C4-2B (cell line): ENCODE results near the gene TYMP.

Source experiments
- H3K27ac ChIP-seq: fragments of 450-650 bp; 2 replicates; pipeline ENCODE4 v1.5.1; 2017
- ZFX ChIP-seq: fragments of 450-650 bp; IDR thresholded peaks from 2 replicates; pipeline ENCODE4 v1.6.1; 2017
- TF ChIP-seq, protein P1 (sequence below): fragments of 450-650 bp; conservative IDR thresholded peaks from 2 replicates; pipeline ENCODE4 v1.5.1; 2017; ENCODE audit warnings: mild to moderate bottlenecking

The TYMP gene

GRCh38 chr22:50486561-50487289 lies 43.1 kb downstream of the TYMP start, which contains the start of gene MIOX:
Gene MIOX, plus strand, starts transcription at chr22:50486859. Its CDS starts 39 bp downstream, at chr22:50486898.
- peak within 1 kb of the TSS; percentile 24; the same call in 1 of the 2 replicates for H3K27ac ChIP-seq
- no peak for TF ChIP-seq ZFX
- TF ChIP-seq, protein P1, sequence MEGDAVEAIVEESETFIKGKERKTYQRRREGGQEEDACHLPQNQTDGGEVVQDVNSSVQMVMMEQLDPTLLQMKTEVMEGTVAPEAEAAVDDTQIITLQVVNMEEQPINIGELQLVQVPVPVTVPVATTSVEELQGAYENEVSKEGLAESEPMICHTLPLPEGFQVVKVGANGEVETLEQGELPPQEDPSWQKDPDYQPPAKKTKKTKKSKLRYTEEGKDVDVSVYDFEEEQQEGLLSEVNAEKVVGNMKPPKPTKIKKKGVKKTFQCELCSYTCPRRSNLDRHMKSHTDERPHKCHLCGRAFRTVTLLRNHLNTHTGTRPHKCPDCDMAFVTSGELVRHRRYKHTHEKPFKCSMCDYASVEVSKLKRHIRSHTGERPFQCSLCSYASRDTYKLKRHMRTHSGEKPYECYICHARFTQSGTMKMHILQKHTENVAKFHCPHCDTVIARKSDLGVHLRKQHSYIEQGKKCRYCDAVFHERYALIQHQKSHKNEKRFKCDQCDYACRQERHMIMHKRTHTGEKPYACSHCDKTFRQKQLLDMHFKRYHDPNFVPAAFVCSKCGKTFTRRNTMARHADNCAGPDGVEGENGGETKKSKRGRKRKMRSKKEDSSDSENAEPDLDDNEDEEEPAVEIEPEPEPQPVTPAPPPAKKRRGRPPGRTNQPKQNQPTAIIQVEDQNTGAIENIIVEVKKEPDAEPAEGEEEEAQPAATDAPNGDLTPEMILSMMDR: no peak

DNA sequence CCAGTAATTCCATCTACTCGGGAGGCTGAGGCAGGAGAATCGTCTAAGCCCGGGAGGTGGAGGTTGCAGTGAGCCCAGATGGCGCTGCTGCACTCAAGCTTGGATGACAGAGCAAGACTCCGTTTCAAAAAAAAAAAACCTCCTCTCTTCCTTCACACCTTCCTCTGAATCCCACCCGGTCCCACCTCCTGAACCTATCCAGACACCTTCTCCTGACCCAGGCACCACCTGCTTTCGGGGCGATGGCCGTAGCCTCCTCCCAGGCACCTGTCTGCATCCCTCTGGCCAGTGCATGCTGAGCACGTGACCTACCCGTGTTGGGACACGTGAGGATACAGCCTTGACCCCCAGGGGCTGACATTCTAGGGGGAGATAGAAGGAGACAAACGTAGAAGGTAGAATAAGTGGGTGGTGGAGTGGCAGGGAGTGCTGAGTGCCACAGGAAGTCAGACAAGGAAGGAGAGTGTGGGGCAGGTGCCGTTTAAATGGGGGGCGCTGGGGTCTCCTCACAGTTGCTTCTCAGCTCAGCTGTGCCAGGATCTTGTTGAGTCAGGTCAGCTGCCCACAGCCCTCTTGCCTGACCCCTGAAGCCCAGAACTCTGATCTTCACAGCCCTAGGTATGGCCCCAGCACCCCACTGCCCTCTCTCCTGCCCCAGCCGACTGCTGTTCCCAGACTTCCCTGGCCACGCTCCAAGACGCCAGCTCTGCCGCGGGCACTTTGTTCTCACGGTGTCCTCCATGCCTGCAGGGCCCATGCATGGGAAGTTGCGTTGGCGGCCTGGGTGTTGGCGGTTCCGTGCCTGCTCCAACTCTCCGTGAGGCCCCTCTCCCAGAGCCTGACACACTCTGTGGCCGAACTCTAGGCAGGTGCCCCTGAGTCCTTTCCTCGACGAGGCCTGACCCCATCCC lies 44.3 kb downstream of the TYMP start:
- peak overlapping the region; percentile 24; the same call in 1 of the 2 replicates for H3K27ac ChIP-seq
- no peak for TF ChIP-seq ZFX
- TF ChIP-seq, protein P1: no peak

GRCh38 chr22:50483977-50484853 lies 45.6 kb downstream of the TYMP start:
- no peak overlapping the region for H3K27ac ChIP-seq
- TF ChIP-seq ZFX: no peak
- TF ChIP-seq, protein P1: no peak

GRCh38 chr22:50483556-50483955 lies 46.3 kb downstream of the TYMP start:
- TF ChIP-seq, protein P1: no peak
- no peak for TF ChIP-seq ZFX
- no peak overlapping the region for H3K27ac ChIP-seq

DNA sequence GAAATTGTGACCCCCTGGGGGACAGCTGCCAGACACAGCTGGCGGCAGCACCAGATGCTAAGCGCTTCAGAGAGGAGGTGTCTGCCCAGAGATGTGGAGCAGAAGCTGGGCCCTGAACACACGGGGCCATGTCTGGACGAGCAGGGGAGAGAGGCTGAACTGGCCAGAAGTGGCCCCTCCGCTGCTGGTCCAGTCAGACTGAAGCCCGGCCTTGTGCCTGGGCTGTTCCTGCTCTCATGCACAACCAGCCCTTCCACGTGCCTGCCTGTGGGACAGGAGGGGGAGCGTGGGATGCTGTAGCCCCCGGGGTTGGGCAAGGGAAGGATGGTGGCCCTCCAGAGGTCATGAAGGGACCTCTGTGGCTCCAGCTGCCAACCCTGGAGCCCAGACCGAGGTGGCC lies 46.7 kb downstream of the TYMP start:
- TF ChIP-seq, protein P1: no peak
- H3K27ac ChIP-seq: peak overlapping the region; percentile 85; the same call in 1 of the 2 replicates

DNA sequence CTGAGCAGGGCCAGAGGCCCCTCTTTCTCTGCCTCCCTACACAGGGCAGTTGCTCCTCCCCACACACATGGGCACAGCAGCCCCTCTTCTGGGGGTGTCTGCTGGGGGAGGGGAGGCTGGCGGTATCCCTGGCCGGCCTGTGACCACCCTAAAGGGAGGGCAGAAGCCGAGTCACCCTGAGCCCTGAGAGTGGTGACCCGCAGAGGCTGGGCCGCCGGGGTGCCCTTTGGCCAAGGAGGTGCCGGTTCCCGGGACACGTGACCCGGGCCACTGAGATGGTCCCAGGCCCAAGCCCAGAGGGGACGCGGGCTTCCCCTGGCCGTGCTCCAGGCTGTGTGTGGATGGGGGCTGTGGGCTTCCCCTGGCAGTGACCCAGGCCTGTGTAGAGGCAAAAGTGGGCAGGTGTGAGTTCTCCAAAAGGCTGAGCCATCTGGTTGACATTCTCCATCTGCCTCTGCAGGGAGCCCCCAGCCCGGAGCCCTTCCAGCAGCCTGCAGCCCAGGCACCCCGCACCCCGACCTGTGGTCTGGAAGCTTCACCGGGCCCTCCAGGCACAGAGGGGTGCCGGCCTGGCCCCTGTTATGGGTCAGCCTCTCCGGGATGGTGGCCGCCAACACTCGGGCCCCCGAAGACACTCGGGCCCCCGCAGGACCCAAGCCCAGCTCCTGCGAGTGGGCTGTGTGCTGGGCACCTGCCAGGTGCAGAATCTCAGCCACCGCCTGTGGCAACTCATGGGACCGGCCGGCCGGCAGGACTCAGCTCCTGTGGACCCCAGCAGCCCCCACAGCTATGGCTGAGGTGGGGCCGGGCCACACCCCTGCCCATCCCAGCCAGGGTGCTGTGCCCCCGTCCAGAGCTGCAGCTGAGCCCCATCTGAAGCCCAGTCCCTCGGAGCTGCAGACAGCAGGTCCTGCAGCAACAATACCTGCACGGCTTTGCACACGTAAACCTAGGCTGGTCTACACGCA lies 47.4 kb downstream of the TYMP start:
- 0 out of 2 replicates have a peak, but pooled peaks have one; percentile 1 for TF ChIP-seq ZFX
- TF ChIP-seq, protein P1: no peak
- peak overlapping the region; percentile 85 for H3K27ac ChIP-seq
